Fibroblast of the aortic adventitia (primary cell): Measurements from ENCODE around the gene ELF4. TPM values are rescaled to one million over a fixed set of nuclear protein-coding genes. Genes with fewer than 3 reads are reported as not detected.

Source experiments
- DNase-seq: peaks from one replicate; pipeline ENCODE4 v3.0.0-alpha.2; 2010; ENCODE audit warnings: low read depth
- H3K4me3 ChIP-seq: 2 replicates; pipeline ENCODE4 v1.5.1; 2011; ENCODE audit warnings: low read depth, mild to moderate bottlenecking, control low read depth, low read length, moderate library complexity
- total RNA-seq: library from RNA; depleted of rRNA; stranded (reverse); fragments of >200 nt; gene quantifications from 2 replicates; pipeline ENCODE4 v1.2.3, GENCODE V29; 2012; ENCODE audit warnings: low replicate concordance
- TF ChIP-seq, protein P1 (sequence below): IDR thresholded peaks from 2 replicates; pipeline ENCODE4 v1.5.1; 2011; ENCODE audit warnings: mild to moderate bottlenecking, low read length, control low read depth, inconsistent platforms; ENCODE audit not compliant: insufficient read depth

The ELF4 gene
- total RNA-seq, 1 donor, result 16.6 TPM

DNA sequence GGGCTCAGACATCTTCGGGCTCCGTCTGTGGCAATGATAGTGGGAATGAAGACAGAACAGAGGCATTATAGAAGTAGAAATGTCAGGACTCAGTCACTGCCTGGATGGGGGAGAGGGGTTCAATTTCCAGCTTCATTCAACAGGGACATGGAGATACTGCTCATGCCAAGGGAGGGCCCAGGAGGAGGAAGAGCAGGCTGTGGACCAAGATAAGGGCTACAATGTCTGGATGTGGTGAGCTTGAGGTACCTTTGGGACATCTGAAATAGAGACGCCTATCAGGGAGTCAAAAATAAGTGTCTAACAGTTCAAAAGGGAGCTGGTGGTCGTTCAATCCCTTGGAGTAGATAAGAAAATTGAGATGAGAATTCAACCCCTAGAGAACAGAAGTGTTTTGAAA, 34.5 kb downstream of the ELF4 start:
- TF ChIP-seq, protein P1, sequence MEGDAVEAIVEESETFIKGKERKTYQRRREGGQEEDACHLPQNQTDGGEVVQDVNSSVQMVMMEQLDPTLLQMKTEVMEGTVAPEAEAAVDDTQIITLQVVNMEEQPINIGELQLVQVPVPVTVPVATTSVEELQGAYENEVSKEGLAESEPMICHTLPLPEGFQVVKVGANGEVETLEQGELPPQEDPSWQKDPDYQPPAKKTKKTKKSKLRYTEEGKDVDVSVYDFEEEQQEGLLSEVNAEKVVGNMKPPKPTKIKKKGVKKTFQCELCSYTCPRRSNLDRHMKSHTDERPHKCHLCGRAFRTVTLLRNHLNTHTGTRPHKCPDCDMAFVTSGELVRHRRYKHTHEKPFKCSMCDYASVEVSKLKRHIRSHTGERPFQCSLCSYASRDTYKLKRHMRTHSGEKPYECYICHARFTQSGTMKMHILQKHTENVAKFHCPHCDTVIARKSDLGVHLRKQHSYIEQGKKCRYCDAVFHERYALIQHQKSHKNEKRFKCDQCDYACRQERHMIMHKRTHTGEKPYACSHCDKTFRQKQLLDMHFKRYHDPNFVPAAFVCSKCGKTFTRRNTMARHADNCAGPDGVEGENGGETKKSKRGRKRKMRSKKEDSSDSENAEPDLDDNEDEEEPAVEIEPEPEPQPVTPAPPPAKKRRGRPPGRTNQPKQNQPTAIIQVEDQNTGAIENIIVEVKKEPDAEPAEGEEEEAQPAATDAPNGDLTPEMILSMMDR, result no peak
- no peak for DNase-seq
- no peak overlapping the region for H3K4me3 ChIP-seq

DNA sequence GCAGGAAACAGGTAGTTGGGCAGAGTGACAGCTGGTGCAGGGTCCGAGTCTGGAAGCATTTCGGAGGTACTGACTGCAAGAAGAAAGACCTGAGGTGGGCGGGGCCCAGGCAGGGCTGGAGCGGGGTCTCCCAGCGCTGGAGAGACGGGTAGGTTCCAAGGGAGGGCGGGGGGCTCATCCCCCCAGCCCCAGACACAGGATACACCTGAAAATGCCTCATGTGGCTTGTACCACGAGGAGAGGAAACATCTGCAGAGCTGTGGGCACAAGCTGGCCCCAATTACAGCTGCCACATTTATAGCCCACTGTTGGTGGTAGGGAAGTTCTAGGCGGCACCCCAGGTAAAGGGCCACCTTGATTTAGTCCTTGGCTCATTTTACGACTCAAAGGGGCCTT, 38.0 kb downstream of the ELF4 start:
- DNase-seq, result no peak
- TF ChIP-seq, protein P1, result no peak
- H3K4me3 ChIP-seq, result no peak overlapping the region

DNA sequence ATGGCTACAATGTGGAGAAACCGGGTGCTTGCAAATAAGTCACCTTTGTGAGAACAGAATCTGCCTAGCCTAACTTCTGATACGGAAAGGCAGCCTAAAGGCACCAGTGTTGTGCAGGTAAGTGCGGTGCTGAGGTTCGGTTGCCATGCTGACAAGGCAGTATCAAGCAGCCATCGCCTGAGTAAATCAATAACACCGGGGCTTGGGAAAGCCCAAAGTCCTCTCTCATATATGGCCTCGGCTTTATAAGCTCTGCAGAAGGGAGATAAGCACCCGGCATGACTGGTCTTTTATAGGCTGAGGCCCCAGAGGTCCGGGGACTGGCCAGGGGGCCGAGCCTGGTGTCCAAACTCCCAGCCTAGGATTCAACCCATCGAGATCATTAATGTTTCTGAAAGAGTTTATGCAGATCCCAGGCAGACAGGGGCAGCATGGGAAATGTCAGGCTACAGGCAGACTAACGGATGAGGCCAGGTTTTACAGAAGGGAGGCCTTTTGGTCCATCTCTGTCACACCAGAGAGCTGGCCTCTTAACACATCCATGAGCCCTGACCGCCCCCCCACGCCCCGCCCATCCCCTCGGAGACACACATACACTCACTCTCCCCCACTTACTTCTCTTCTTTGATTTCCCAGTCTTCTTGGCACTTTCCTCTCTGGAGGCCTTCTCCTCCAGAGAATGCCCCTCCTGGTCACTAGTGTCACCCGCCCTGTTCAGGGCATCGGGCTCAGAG, 38.5 kb downstream of the ELF4 start:
- TF ChIP-seq, protein P1, result no peak
- no peak for DNase-seq
- H3K4me3 ChIP-seq, result no peak overlapping the region

DNA sequence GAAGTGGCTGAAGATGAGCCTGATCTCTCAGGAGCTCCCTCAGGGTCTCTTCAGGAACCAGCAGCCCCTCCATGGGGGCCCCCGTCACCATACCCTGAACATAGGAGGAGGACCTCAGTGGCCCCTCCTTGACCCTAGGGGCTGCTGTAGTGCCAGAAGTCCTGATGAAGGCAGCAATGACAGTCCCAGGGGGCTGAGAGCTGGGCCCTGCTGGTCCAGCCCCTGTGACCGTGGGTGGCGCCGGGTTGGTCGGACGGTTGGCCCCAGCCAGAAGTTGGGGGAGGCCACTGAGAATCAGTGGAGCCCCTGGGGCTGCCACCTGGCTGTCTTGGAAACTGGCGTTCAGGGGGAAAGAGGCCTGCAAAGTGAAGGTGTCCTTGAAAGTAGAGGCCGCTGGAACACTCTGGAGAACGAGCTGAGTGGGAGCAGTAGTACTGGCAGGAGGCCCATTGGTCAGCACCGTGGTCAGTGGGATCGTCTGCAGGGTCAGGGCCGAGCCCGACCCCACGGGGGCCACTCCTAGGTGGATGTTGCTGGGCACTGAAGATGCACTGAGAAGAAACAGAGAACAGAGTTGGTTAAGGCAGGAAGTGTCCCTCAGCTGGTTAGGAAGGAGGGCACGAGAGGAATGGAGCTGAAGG, 43.2 kb downstream of the ELF4 start:
- H3K4me3 ChIP-seq, result no peak overlapping the region
- DNase-seq, result no peak
- TF ChIP-seq, protein P1, result no peak

DNA sequence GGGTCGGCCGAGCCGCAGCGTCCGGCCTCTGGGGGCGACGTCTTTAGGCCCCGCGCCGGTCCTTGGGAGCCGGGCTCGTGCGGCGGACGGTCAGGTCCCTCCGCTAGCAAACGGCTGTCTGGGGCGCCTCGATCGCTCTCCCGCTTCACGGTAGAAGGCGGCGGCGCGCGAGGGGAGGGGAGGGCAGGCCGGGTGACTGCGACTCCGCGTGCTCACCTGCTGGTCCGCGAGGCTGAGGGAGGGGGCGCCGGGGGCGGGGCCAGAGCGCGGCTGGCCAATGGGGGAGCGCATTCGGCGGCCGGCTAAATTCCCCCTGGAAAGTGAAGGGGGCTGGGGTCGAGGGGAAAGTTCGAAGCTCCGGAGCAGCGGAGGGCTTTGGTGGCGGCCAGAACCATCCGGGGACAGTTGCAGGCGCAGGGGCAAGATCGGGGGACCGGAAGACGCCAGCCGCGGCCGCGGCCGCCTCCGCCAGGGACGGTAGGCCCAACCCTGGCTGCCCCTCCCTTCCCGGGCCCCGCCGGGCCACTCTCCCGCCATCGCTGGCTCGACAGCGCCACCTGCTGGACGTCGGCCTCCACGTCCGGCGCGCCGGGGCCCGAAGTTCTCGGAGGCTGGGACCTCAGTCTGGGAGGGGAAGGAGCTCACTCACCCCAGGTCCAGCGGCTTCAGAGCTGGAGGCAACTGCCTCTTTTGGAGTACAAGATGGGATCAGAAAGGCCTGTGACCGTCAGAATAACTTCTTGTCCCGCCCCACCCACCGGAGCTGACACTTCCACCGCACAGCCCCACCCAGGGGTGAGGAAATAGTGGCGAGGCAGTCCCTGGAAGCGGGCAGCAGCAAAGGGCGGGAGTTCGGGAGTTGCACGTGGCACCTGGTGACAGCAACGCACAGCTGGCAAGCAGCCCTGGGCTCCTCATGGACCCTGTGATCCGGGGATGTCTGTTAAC, 49.9 kb downstream of the ELF4 start:
- DNase-seq, result peak; percentile 49
- TF ChIP-seq, protein P1, result peak; percentile 66
- peak overlapping the region; percentile 64 for H3K4me3 ChIP-seq

DNA sequence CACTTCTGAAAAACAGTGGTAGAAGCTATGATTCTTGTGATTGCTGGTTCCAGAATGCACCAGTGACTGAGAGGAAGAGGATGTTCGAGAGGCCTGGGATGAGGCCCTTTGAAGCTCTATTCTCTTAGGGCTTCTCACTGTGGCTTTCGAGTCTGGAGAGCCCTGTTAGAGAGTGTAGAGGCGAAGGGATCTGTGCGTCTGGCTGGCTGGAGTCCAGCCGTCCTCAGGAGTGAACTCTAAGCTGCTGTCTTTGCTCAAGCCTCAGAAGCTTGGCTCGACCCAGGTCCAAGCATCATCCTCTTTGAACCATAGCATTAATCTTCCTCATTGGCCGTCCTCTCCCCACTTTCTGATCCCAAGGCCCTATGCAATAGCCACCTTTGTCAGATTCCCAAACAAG, 51.6 kb downstream of the ELF4 start:
- no peak for DNase-seq
- no peak overlapping the region for H3K4me3 ChIP-seq
- TF ChIP-seq, protein P1, result no peak
